ENCODE data around the gene FAM168A.
A peak's percentile ranks its signal among the peaks of the same experiment; 100 is the strongest.

Gene FAM168A

GRCh38 chr11:73596547-73596946 lies 1.4 kb downstream of the FAM168A start:
- no peak for TF ChIP-seq CTCF (conservative IDR thresholded peaks at IDR 0.05; ENCODE audit: low read depth, low read length)
- peak overlapping the region; percentile 71 for H3K4me3 ChIP-seq (ENCODE audit: low read length)
- DNase-seq (ENCODE audit: low read depth): no peak

- no peak overlapping the region for H3K4me3 ChIP-seq (ENCODE audit: low read length)
- no peak for DNase-seq (ENCODE audit: low read depth)
- TF ChIP-seq CTCF (conservative IDR thresholded peaks at IDR 0.05; ENCODE audit: low read depth, low read length): no peak
Measured at GRCh38 chr11:73592640-73593039, 5.3 kb downstream of the FAM168A start.

DNA sequence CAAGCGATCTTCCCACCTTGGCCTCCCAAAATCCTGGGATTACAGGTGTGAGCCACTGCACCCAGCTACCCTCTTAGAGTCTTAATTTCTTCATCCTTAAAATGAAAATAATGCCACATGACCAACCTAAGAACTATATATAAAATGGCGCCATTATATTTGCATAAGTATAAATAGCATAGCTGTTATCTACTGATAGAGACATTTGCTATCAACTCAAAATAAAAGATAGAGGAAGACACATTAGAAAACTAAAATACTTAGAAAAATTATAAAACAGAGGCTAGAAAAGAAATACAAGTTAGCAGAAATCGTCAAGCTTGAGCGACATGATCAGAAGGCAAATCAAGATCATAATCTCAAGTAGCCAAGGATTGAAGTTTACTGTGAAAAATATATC lies 6.2 kb downstream of the FAM168A start:
- H3K4me3 ChIP-seq (ENCODE audit: low read length): no peak overlapping the region
- no peak for TF ChIP-seq CTCF (conservative IDR thresholded peaks at IDR 0.05; ENCODE audit: low read depth, low read length)
- DNase-seq (ENCODE audit: low read depth): no peak

DNA sequence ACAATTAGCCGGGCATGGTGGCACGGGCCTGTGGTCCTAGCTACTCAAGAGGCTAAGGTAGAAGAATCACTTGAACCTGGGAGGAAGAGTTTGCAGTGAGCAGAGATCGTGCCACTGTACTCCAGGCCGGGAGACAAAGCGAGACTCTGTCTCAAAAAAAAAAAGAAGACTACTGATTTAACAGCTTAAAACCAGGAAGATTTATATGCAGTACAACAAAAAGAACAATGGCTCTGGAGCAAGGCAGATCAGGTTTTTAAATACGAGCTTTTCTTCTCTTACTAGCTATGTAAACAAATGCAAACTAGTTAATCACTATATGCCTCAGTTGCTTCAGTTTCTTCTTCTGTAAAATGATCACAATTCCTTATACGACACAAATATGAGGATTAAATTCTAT lies 6.9 kb downstream of the FAM168A start:
- DNase-seq (ENCODE audit: low read depth): no peak
- no peak for TF ChIP-seq CTCF (conservative IDR thresholded peaks at IDR 0.05; ENCODE audit: low read depth, low read length)
- H3K4me3 ChIP-seq (ENCODE audit: low read length): no peak overlapping the region

GRCh38 chr11:73586791-73587190 lies 11.1 kb downstream of the FAM168A start:
- no peak for TF ChIP-seq CTCF (conservative IDR thresholded peaks at IDR 0.05; ENCODE audit: low read depth, low read length)
- no peak for DNase-seq (ENCODE audit: low read depth)
- no peak overlapping the region for H3K4me3 ChIP-seq (ENCODE audit: low read length)

DNA sequence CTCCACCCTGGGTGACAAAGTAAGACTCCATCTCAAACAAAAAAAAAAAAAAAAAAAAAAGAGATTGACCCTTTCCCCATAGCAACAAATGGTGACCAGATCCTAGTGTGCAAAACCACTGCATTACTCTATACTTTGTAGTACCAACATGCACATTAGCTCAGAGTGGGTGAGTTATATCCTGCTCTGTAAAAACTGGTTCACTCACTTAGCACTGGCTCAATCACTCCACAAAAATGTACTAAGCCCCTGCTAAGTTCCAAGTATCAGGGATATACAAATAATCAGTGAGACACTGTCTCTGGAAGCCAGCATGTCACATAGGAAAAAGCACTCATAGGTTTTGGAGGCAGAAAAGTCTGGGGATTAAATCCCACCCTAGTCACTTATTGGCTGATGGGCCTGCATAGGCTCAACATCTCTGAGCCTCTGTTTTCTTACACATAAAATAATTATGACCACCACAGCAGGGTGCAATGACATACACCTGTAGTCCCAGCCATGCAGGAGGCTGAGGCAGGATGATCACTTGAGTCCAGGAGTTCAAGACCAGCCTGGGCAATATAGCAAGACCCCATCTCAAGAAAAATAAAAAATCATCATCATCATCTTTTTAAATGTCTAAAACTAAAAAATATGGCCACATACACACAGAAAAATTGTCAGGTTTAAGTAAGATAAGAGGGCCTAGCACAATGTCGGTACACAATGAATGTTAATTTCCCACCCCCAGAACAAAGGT lies 11.9 kb downstream of the FAM168A start:
- no peak for DNase-seq (ENCODE audit: low read depth)
- TF ChIP-seq CTCF (conservative IDR thresholded peaks at IDR 0.05; ENCODE audit: low read depth, low read length): no peak
- H3K4me3 ChIP-seq (ENCODE audit: low read length): no peak overlapping the region

DNA sequence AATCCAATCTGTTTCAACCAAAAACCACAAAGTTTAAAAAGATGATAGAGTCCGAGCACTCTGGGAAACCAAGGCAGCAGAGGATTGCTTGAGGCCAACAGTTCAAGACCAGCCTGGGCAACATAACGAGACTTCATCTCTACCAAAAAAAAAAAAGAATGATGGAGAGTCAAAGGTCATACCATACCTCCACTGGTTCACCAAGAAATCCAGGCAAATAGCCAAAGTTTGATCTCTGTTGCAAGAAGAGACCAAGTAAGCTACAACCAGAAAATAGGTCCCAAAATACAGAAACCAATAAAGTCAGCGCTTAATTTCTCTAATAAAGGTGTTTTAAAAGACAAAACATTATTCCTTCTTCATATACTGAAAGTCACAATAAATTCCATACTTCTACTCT lies 13.1 kb downstream of the FAM168A start:
- no peak for DNase-seq (ENCODE audit: low read depth)
- TF ChIP-seq CTCF (conservative IDR thresholded peaks at IDR 0.05; ENCODE audit: low read depth, low read length): no peak
- no peak overlapping the region for H3K4me3 ChIP-seq (ENCODE audit: low read length)
